Measurements from ENCODE around the gene CEMIP.

GRCh38 chr15:80838666-80839065, 59.5 kb downstream of the CEMIP start:
- TF ChIP-seq SP1 (IDR thresholded peaks at IDR 0.05) (no peak), FOXA1 (IDR thresholded peaks at IDR 0.05) (no peak), NFRKB (IDR thresholded peaks at IDR 0.05) (no peak), ELF4 (IDR thresholded peaks at IDR 0.05) (no peak), FOXK2 (IDR thresholded peaks at IDR 0.05) (no peak), BHLHE40 (IDR thresholded peaks at IDR 0.05; ENCODE audit: borderline replicate concordance) (no peak), HDGF (IDR thresholded peaks at IDR 0.05; ENCODE audit: borderline replicate concordance) (no peak), TARDBP (IDR thresholded peaks at IDR 0.05) (no peak)
